ENCODE results near the gene PEPD. TPM values are rescaled to one million over a fixed set of nuclear protein-coding genes. Genes with fewer than 3 reads are reported as not detected.

The PEPD gene
- total RNA-seq, 4 donors from 2014 or later: 40.1 to 61.4 (median 53.4) TPM

GRCh38 chr19:33519416-33519815 is 2.2 kb downstream of the PEPD start:
- no peak for DNase-seq
- 63 to 80% methylated on average over 2 to 6 of the region's 6 CpGs for WGBS, 2 donors
- Histone ChIP-seq H3K36me3 (no peaks in the 10 kb centered on the region), H3K27me3 (no peaks in the 10 kb centered on the region), H3K27ac (no peak overlapping the region), H3K9me3 (no peaks in the 10 kb centered on the region), H3K4me3 (no peak overlapping the region), H3K4me1 (peaks cover 7 to 50% (median 14%) of the 10 kb centered on the region in 3 donors)
- intact Hi-C loops (cut with DNase I): no loop called here
- TF ChIP-seq, protein P1, sequence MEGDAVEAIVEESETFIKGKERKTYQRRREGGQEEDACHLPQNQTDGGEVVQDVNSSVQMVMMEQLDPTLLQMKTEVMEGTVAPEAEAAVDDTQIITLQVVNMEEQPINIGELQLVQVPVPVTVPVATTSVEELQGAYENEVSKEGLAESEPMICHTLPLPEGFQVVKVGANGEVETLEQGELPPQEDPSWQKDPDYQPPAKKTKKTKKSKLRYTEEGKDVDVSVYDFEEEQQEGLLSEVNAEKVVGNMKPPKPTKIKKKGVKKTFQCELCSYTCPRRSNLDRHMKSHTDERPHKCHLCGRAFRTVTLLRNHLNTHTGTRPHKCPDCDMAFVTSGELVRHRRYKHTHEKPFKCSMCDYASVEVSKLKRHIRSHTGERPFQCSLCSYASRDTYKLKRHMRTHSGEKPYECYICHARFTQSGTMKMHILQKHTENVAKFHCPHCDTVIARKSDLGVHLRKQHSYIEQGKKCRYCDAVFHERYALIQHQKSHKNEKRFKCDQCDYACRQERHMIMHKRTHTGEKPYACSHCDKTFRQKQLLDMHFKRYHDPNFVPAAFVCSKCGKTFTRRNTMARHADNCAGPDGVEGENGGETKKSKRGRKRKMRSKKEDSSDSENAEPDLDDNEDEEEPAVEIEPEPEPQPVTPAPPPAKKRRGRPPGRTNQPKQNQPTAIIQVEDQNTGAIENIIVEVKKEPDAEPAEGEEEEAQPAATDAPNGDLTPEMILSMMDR (IDR thresholded peaks at IDR 0.05): no peak
- no peak for TF ChIP-seq POLR2A (IDR thresholded peaks at IDR 0.05)

DNA sequence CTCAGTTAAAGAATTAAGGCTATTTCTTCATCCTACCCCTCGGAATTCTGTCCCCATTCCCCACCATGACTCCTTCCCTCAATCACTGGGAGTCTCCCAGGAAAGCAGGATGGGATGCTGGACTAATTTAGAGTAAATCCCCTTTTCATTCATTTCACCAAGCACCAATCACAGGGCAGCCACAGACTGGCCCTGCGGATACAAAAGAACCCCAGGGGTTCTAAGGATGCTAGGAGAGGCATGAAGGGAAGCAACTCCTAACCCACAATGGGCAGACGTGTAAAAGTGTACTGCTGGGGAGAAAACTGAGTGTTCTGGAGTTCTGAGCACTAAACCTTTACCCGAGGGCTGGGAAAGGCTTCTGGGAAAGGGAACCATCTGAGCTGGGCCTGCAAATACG is 3.0 kb downstream of the PEPD start:
- intact Hi-C loops (cut with DNase I): no loop called here
- Histone ChIP-seq H3K4me3 (no peak overlapping the region), H3K36me3 (no peaks in the 10 kb centered on the region), H3K27ac (no peak overlapping the region), H3K27me3 (no peaks in the 10 kb centered on the region), H3K4me1 (peaks cover 7 to 50% (median 14%) of the 10 kb centered on the region in 3 donors), H3K9me3 (no peaks in the 10 kb centered on the region)
- TF ChIP-seq POLR2A (IDR thresholded peaks at IDR 0.05): no peak
- TF ChIP-seq, protein P1 (IDR thresholded peaks at IDR 0.05): no peak
- DNase-seq: no peak
- WGBS, 2 donors: 66 to 79% methylated on average over 4 to 5 of the region's 5 CpGs

- Histone ChIP-seq H3K27me3 (no peaks in the 10 kb centered on the region), H3K36me3 (no peaks in the 10 kb centered on the region), H3K9me3 (no peaks in the 10 kb centered on the region), H3K4me3 (no peak overlapping the region), H3K27ac (no peak overlapping the region), H3K4me1 (peaks cover 7 to 50% (median 14%) of the 10 kb centered on the region in 3 donors)
- no peak for DNase-seq
- WGBS, 2 donors: 77 to 80% methylated on average over 1 to 9 of the region's 9 CpGs
- intact Hi-C loops (cut with DNase I): no loop called here
- no peak for TF ChIP-seq POLR2A (IDR thresholded peaks at IDR 0.05)
- TF ChIP-seq, protein P1 (IDR thresholded peaks at IDR 0.05): no peak
Measured at GRCh38 chr19:33517922-33518321, 3.7 kb downstream of the PEPD start.

DNA sequence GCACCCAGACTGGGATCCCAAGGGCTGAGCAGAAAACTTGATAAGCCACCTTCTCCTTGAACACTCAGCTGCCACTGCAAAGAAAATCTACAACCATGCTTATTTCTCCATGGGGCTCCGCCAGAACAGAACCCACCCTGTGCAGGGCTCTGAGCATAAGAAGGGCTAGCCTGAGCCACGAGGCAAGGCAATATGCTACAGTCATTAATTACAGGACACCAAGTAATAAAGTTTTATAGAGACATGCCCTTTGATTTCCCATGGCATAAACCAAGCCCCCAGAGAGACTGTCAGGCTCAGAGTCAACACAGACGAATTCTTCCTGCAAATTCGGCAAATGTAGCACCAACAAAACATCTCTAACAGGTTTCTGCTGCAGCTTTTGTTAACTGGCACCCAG is 5.7 kb downstream of the PEPD start:
- Histone ChIP-seq H3K9me3 (no peaks in the 10 kb centered on the region), H3K36me3 (peaks cover 0 to 14% (median 0%) of the 10 kb centered on the region in 3 donors), H3K27ac (no peak overlapping the region), H3K4me3 (no peak overlapping the region), H3K27me3 (no peaks in the 10 kb centered on the region), H3K4me1 (peaks cover 5 to 33% (median 10%) of the 10 kb centered on the region in 3 donors)
- WGBS, 2 donors: 69 to 86% methylated on average over 3 of the region's 4 CpGs
- intact Hi-C loops (cut with DNase I): no loop called here
- TF ChIP-seq, protein P1 (IDR thresholded peaks at IDR 0.05): no peak
- TF ChIP-seq POLR2A (IDR thresholded peaks at IDR 0.05): no peak
- DNase-seq: no peak

DNA sequence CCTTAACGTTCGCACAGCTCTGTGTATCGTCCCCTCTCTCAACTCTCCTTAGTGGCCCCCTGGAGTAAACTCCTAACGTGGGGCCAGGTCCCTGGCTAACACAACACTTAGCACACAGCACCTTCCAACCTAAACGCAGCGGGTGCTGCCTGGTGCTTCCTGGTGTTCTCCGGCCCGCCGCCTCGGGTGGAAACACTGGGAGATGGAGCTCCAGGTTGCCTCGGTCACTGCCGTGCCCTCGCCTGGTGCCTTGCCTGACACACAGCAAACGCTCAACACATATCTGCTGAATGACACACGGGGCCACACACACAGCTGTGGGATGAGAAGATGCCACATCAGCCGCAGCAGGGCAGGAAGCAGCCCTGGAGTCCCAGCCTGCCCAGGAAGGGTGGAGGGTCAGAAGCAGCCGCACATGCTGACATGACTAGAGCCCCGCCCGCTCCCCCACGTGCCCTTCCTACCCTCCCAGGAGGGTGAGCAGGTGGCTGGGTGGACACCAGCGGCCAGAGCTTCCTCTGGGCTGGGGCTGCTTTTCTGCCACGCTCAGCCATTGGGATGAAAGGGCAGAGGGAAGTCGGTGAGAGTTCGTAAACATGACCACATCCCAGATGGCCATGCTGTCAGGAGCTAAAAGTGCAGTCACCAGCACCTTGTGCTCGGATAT is 6.6 kb downstream of the PEPD start:
- peaks cover 0 to 33% (median 1%) of the 10 kb centered on the region in 3 donors for H3K4me1 ChIP-seq
- no peak overlapping the region for H3K27ac ChIP-seq
- intact Hi-C loops (cut with DNase I): no loop called here
- TF ChIP-seq, protein P1 (IDR thresholded peaks at IDR 0.05): no peak
- TF ChIP-seq POLR2A (IDR thresholded peaks at IDR 0.05): no peak
- H3K36me3 ChIP-seq: peaks cover 0 to 23% (median 0%) of the 10 kb centered on the region in 3 donors
- no peaks in the 10 kb centered on the region for H3K9me3 ChIP-seq
- no peak overlapping the region for H3K4me3 ChIP-seq
- 68 to 82% methylated on average over 7 to 21 of the region's 25 CpGs for WGBS, 2 donors
- DNase-seq: no peak
- no peaks in the 10 kb centered on the region for H3K27me3 ChIP-seq

Data from esophagus squamous epithelium (tissue), 5 donors.